K562 (cell line): ENCODE data around the gene COMMD1. TPM values are rescaled to one million over a fixed set of nuclear protein-coding genes. Genes with fewer than 3 reads are reported as not detected.
A peak's percentile ranks its signal among the peaks of the same experiment; 100 is the strongest.

Source experiments
- ATAC-seq: fragments of 200-7000 bp; cut with Tn5 transposase; 3 replicates; pipeline ENCODE4 v1.9.1; 2020; ENCODE audit warnings: moderate library complexity
- BruUV-seq: library from RNA; stranded (reverse); fragments of 400-500 nt; replicated peaks from 2 replicates; lab custom pipeline; 2021; lab: Mats Ljungman, UMichigan
- CTCF ChIA-PET: fragments of 300-600 bp; formaldehyde crosslinking; extraction: SDS; loops from one replicate; lab custom pipeline; 2021; ENCODE audit warnings: low intra/inter-chr PET ratio; lab: Yijun Ruan, JAX
- POLR2A ChIA-PET: fragments of 300-600, 350-650 bp; sonication (Branson Sonifier 250); formaldehyde crosslinking; extraction: SDS; loops from one replicate; lab custom pipeline; 2021; ENCODE audit warnings: antibody characterized with exemption, inconsistent platforms; lab: Yijun Ruan, JAX
- DNase-seq, 4 experiments: peaks; one replicate each; pipeline versions ENCODE4 v3.0.0 to v3.0.0-alpha.2; 2011 to 2018; ENCODE audit warnings: low spot score in 3 of 4, mixed read lengths in 3 of 4; ENCODE audit errors: extremely low read depth in 1 of 4
- FAIRE-seq: peaks from 2 replicates; lab custom pipeline; 2011; peaks lifted over from hg19 to GRCh38; lab: Jason Lieb, UNC
- H2AFZ ChIP-seq: 2 replicates; pipeline ENCODE4 v1.6.0; 2011; ENCODE audit warnings: low read depth, low read length, control low read depth, inconsistent platforms
- H3K27ac ChIP-seq: fragments of 200-600 bp; 3 replicates; pipeline ENCODE4 v1.8.0; 2011; ENCODE audit warnings: low read depth, mild to moderate bottlenecking, control low read depth, inconsistent platforms, low read length, moderate library complexity, mixed read lengths; ENCODE audit errors: extremely low read depth
- H3K27me3 ChIP-seq, 2 experiments: fragments of 300-600 bp in 1 of 2; 2 replicates in 1 of 2; 3 replicates in 1 of 2; pipeline versions ENCODE4 v1.6.0 to v1.8.0; 2011; ENCODE audit warnings: inconsistent platforms in 2 of 2, low read length in 2 of 2, mild to moderate bottlenecking in 1 of 2, mixed read lengths in 1 of 2, moderate library complexity in 1 of 2; ENCODE audit not compliant: control insufficient read depth in 2 of 2, insufficient read depth in 2 of 2
- H3K36me3 ChIP-seq: fragments of 300-600 bp; 3 replicates; pipeline ENCODE4 v1.8.0; 2011; ENCODE audit warnings: mild to moderate bottlenecking, low read length, inconsistent platforms; ENCODE audit not compliant: control insufficient read depth, insufficient read depth
- H3K4me1 ChIP-seq, 2 experiments: fragments of 200-600 bp in 1 of 2; replicated peaks in 1 of 2; 2 replicates in 1 of 2; 3 replicates in 1 of 2; pipeline versions ENCODE4 v1.5.1 to v1.8.0; 2011; ENCODE audit warnings: inconsistent platforms in 2 of 2, low read length in 2 of 2, mild to moderate bottlenecking in 1 of 2, mixed read lengths in 1 of 2, moderate library complexity in 1 of 2; ENCODE audit not compliant: control insufficient read depth in 2 of 2, insufficient read depth in 2 of 2
- H3K4me2 ChIP-seq: 2 replicates; pipeline ENCODE4 v1.6.1; 2011; ENCODE audit warnings: low read length, control low read depth, inconsistent platforms, mixed read lengths; ENCODE audit not compliant: insufficient read depth
- H3K4me3 ChIP-seq: fragments of 200-600 bp; sonication (generic), shearing (Covaris generic); 2 replicates; pipeline ENCODE4 v1.5.1; 2016; ENCODE audit warnings: control low read depth, inconsistent platforms
- H3K79me2 ChIP-seq: fragments of 200-600 bp; 3 replicates; pipeline ENCODE4 v1.8.0; 2011; ENCODE audit warnings: low read length, inconsistent platforms; ENCODE audit not compliant: control insufficient read depth, insufficient read depth
- H3K9ac ChIP-seq, 2 experiments: 2 replicates each; pipeline versions ENCODE4 v1.6.0 to v1.6.1; 2011; ENCODE audit warnings: low read depth in 2 of 2, low read length in 2 of 2, control low read depth in 1 of 2, inconsistent platforms in 1 of 2, mild to moderate bottlenecking in 1 of 2, mixed read lengths in 1 of 2; ENCODE audit not compliant: insufficient read depth in 1 of 2
- H3K9me1 ChIP-seq: one replicate; pipeline ENCODE4 v1.6.0; 2011; ENCODE audit warnings: inconsistent platforms, mild to moderate bottlenecking, low read length, moderate library complexity; ENCODE audit not compliant: control insufficient read depth, insufficient read depth
- H3K9me3 ChIP-seq: replicated peaks from 2 replicates; pipeline ENCODE4 v1.5.1; 2011; ENCODE audit warnings: low read depth, low read length, inconsistent platforms; ENCODE audit not compliant: control insufficient read depth, insufficient read depth
- H4K20me1 ChIP-seq: replicated peaks from 2 replicates; pipeline ENCODE4 v1.6.1; 2011; ENCODE audit warnings: low read length, inconsistent platforms, mixed read lengths; ENCODE audit not compliant: control insufficient read depth, insufficient read depth
- BCOR ChIP-seq: fragments of 450-650 bp; IDR thresholded peaks from 2 replicates; pipeline ENCODE4 v1.6.1; 2016
- HDAC3 ChIP-seq: fragments of 450-650 bp; IDR thresholded peaks from 2 replicates; pipeline ENCODE4 v1.6.1; 2018; ENCODE audit warnings: borderline replicate concordance, mild to moderate bottlenecking, moderate library complexity; ENCODE audit not compliant: partially characterized antibody
- NR1H2 ChIP-seq: sonication (generic); formaldehyde crosslinking; IDR thresholded peaks from 2 replicates; pipeline ENCODE4 v1.4.0; 2020; ENCODE audit warnings: mild to moderate bottlenecking, missing genetic modification reagents
- RAD51 ChIP-seq: fragments of 450-650 bp; IDR thresholded peaks from 2 replicates; pipeline ENCODE4 v1.7.1; 2016; ENCODE audit warnings: low read depth, mild to moderate bottlenecking, borderline replicate concordance
- RBM25 ChIP-seq: fragments of 200-400 bp; formaldehyde crosslinking; IDR thresholded peaks from 2 replicates; pipeline ENCODE4 v1.6.1; 2018; ENCODE audit warnings: low read length, low read depth, moderate library complexity; ENCODE audit not compliant: severe bottlenecking
- SOX6 ChIP-seq: fragments of 450-650 bp; IDR thresholded peaks from 2 replicates; pipeline ENCODE4 v1.6.1; 2014; ENCODE audit warnings: mild to moderate bottlenecking
- SP1 ChIP-seq: sonication (generic); formaldehyde crosslinking; IDR thresholded peaks from 2 replicates; pipeline ENCODE4 v1.8.1; 2022; ENCODE audit warnings: mild to moderate bottlenecking, missing genetic modification reagents
- THRA ChIP-seq: fragments of 450-650 bp; IDR thresholded peaks from 2 replicates; pipeline ENCODE4 v1.6.1; 2017; ENCODE audit warnings: mild to moderate bottlenecking, moderate library complexity
- WGBS: fragments of 100-300 bp; shearing (Covaris generic); methylation state at CpG from one replicate; pipeline ENCODE4 v1.1.6; 2016; ENCODE audit warnings: low coverage, mixed read lengths; ENCODE audit not compliant: insufficient coverage; ENCODE audit errors: missing lambda C conversion rate; 5-methylcytosine and 5-hydroxymethylcytosine counted together
- in situ Hi-C: fragments of 300-500 bp; cut with MboI; formaldehyde crosslinking; loops from 4 replicates; pipeline ENCODE4 v1.15.0; 2018; ENCODE audit warnings: inconsistent platforms, mixed read lengths
- intact Hi-C: fragments of 100-400 bp; cut with micrococcal nuclease; formaldehyde crosslinking; loops from 2 replicates; pipeline ENCODE4 v1.14.2; 2022
- polyA plus RNA-seq, 8 experiments: library from polyadenylated mRNA; depleted of rRNA in 4 of 8; stranded (reverse) in 5 of 8; unstranded in 3 of 8; fragments of >200 nt; fragmentation: Nextera tagmentation in 2 of 8; fragmentation: Illumina TruSeq in 1 of 8; extraction: Ambion mirVana in 2 of 8; extraction: Trizol in 1 of 8; gene quantifications; 2 replicates each; pipeline versions ENCODE4 v1.2.1 to v1.2.3, GENCODE V29; 2011 to 2014; ENCODE audit warnings: inconsistent platforms in 1 of 8, missing spikeins in 1 of 8
- total RNA-seq, 7 experiments: library from RNA; depleted of rRNA in 6 of 7; stranded (reverse); fragments of >200 nt in 6 of 7; fragmentation: Illumina TruSeq in 2 of 7; extraction: Trizol in 2 of 7; gene quantifications; 2 replicates each; pipeline versions ENCODE4 v1.2.1 to v1.2.3, GENCODE V29; 2011 to 2021; ENCODE audit warnings: low replicate concordance in 1 of 7

COMMD1 gene
- total and polyA plus RNA-seq, 9 of the 15 experiments (the other 6 are each of a cell fraction or from before 2014, with no cell fraction given): 14.4 to 77.0 (median 21.4) TPM

GRCh38 chr2:61959381-61960293, 54.2 kb downstream of the COMMD1 start:
- Histone ChIP-seq H3K27ac (no peak overlapping the region), H2AFZ (no peak overlapping the region), H3K27me3 (no peaks in the 10 kb centered on the region), H3K9ac (no peak overlapping the region), H3K9me3 (no peaks in the 10 kb centered on the region; the same call in 1 of the 2 replicates), H3K4me3 (no peak overlapping the region), H4K20me1 (no peaks in the 10 kb centered on the region), H3K4me1 (no peaks in the 10 kb centered on the region), H3K36me3 (no peaks in the 10 kb centered on the region), H3K79me2 (no peaks in the 10 kb centered on the region), H3K9me1 (no peaks in the 10 kb centered on the region), H3K4me2 (no peak overlapping the region)
- no TSS peak for BruUV-seq
- no peak for FAIRE-seq
- ChIA-PET POLR2A (interaction anchor here (0.7 to 1.0 kb wide), 3 partner anchors 18 to 1007 kb away, joined by 3 to 4 read pairs (median 3); no protein-coding TSS in a partner anchor), CTCF (no interaction called here)
- intact Hi-C loops: no loop called here
- 73% methylated on average over 7 of the region's 7 CpGs for WGBS
- in situ Hi-C loops: no loop called here
- ATAC-seq: no peak
- no peak for DNase-seq
- TF ChIP-seq RBM25: peak; percentile 83
- 0 out of 2 replicates have a peak, but pooled peaks have one; percentile 12 for TF ChIP-seq BCOR
- no peak for TF ChIP-seq HDAC3
- no peak for TF ChIP-seq NR1H2 (CRISPR knock-in tag)
- no peak for TF ChIP-seq THRA
- no peak for TF ChIP-seq RAD51
- TF ChIP-seq SP1 (CRISPR knock-in tag): no peak
- no peak for TF ChIP-seq SOX6
